Prostate gland (tissue), 2 donors: ENCODE data around the gene TICRR. TPM values are rescaled to one million over a fixed set of nuclear protein-coding genes. Genes with fewer than 3 reads are reported as not detected.

Experiments used
- DNase-seq: peaks from one replicate; pipeline ENCODE4 v3.0.0-alpha.2; 2019; ENCODE audit warnings: low spot score
- H3K27ac ChIP-seq, 2 donors: fragments of 200-600 bp; sonication (generic); 2 replicates each; pipeline ENCODE4 v1.5.1; 2017 to 2019
- H3K27me3 ChIP-seq: fragments of 200-600 bp; sonication (generic); replicated peaks from 2 replicates; pipeline ENCODE4 v1.5.1; 2019; ENCODE audit not compliant: insufficient read depth
- H3K36me3 ChIP-seq, 2 donors: fragments of 200-600 bp; sonication (generic); 1 replicate in 1 of 2; 2 replicates in 1 of 2; pipeline versions ENCODE4 v1.5.1 to v1.8.1; 2017 to 2019
- H3K4me1 ChIP-seq: fragments of 200-600 bp; sonication (generic); replicated peaks from 2 replicates; pipeline ENCODE4 v1.5.1; 2019
- H3K4me3 ChIP-seq, 2 donors: fragments of 200-600 bp; sonication (generic); 2 replicates each; pipeline ENCODE4 v1.5.1; 2017 to 2019
- H3K9me3 ChIP-seq: fragments of 200-600 bp; sonication (generic); 2 replicates; pipeline ENCODE4 v1.5.1; 2017
- CTCF ChIP-seq, 4 experiments: fragments of 200-600 bp in 2 of 4; fragments of 450-650 bp in 2 of 4; sonication (generic) in 2 of 4; IDR thresholded peaks; 1 replicate in 3 of 4; 2 replicates in 1 of 4; pipeline ENCODE4 v1.5.1; 2016 to 2019; ENCODE audit warnings: antibody characterized with exemption in 4 of 4, mild to moderate bottlenecking in 2 of 4, moderate library complexity in 2 of 4
- POLR2A ChIP-seq: fragments of 450-650 bp; IDR thresholded peaks from one replicate; pipeline ENCODE4 v1.6.1; 2016; ENCODE audit warnings: antibody characterized with exemption, mild to moderate bottlenecking
- POLR2AphosphoS5 ChIP-seq: sonication (generic); formaldehyde crosslinking; IDR thresholded peaks from one replicate; pipeline ENCODE4 v1.6.1; 2017; ENCODE audit warnings: antibody characterized with exemption
- WGBS: methylation state at CpG from one replicate; pipeline ENCODE4 v1.1.5; 2018; 5-methylcytosine and 5-hydroxymethylcytosine counted together
- intact Hi-C: fragments of 100-400 bp; cut with DNase I; formaldehyde crosslinking; loops from one replicate; pipeline ENCODE4 v1.14.2; 2022
- total RNA-seq, 2 donors: library from RNA; depleted of rRNA; stranded (reverse); fragments of >200 nt; gene quantifications; one replicate each; pipeline ENCODE4 v1.1.0, GENCODE V29; 2016

Gene TICRR
- total RNA-seq, 2 donors from 2014 or later, result 0.55 to 4.1 TPM

DNA sequence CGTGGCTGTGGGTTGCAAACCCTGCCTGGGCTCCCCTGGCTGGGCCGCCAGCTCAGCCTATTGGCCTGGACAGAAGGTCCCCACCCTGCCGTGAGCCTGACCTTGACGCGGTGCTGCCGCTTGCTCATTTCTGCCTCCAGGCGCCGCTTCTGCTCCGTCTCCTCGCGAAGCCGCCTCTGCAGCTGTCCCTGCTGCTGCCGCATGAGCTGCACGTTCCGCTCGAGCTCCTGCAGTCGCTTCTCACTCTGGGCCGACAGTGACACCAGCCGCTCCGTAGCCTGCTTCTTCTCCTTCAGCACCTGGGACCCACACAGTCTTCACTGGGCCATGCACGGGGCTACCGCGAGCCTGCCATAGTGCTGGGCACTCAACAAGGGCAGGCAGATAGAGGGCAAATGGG lies 58.3 kb downstream of the TICRR start:
- no peaks in the 10 kb centered on the region for H3K4me1 ChIP-seq
- TF ChIP-seq CTCF (IDR thresholded peaks at IDR 0.05) (no peak), POLR2A (no peak), POLR2AphosphoS5 (no peak)
- DNase-seq, result no peak
- 94% methylated on average over 23 of the region's 23 CpGs for WGBS
- no peak overlapping the region for H3K27ac ChIP-seq
- no peaks in the 10 kb centered on the region for H3K27me3 ChIP-seq
- H3K4me3 ChIP-seq, result no peak overlapping the region
- no peaks in the 10 kb centered on the region for H3K36me3 ChIP-seq
- intact Hi-C loops, result no loop called here
- H3K9me3 ChIP-seq, result no peaks in the 10 kb centered on the region

DNA sequence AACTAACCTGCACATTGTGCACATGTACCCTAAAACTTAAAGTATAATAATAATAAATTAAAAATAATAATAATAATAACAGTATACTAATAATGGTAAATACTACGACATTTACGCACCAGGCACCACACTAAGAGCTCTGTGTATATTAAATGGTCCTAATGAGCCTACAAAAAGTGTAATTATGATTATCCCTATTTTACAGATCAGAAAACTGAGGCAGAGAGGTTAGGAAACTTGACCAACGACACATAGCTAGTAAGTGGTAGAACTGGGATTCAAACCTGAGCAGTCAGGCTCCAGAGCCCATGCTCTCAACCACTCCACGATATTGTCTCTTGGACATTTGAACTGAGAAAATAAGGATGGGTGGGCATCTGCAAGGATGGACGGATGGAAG lies 65.0 kb downstream of the TICRR start:
- no peaks in the 10 kb centered on the region for H3K27me3 ChIP-seq
- H3K4me3 ChIP-seq, result no peak overlapping the region
- no peaks in the 10 kb centered on the region for H3K4me1 ChIP-seq
- H3K27ac ChIP-seq, result no peak overlapping the region
- 99% methylated on average over 5 of the region's 5 CpGs for WGBS
- no peaks in the 10 kb centered on the region for H3K9me3 ChIP-seq
- H3K36me3 ChIP-seq, result no peaks in the 10 kb centered on the region
- no peak for DNase-seq
- TF ChIP-seq CTCF (IDR thresholded peaks at IDR 0.05), result no peak
- no peak for TF ChIP-seq POLR2A
- intact Hi-C loops, result loop anchor here (10.0 kb wide), 1 partner anchor 105 kb away; no protein-coding TSS in a partner anchor

GRCh38 chr15:89641053-89641452 lies 65.8 kb downstream of the TICRR start:
- TF ChIP-seq POLR2AphosphoS5, result no peak
- TF ChIP-seq CTCF (IDR thresholded peaks at IDR 0.05), result no peak
- TF ChIP-seq POLR2A, result no peak
- DNase-seq, result no peak
- H3K4me3 ChIP-seq, result no peak overlapping the region
- 89% methylated on average over 5 of the region's 5 CpGs for WGBS
- H3K27me3 ChIP-seq, result no peaks in the 10 kb centered on the region
- no peaks in the 10 kb centered on the region for H3K4me1 ChIP-seq
- no peaks in the 10 kb centered on the region for H3K36me3 ChIP-seq
- intact Hi-C loops, result loop anchor here (10.0 kb wide), 1 partner anchor 104 kb away; no protein-coding TSS in a partner anchor
- no peaks in the 10 kb centered on the region for H3K9me3 ChIP-seq
- no peak overlapping the region for H3K27ac ChIP-seq

- intact Hi-C loops, result loop anchor here (10.0 kb wide), 1 partner anchor 103 kb away; no protein-coding TSS in a partner anchor
- Histone ChIP-seq H3K36me3 (no peaks in the 10 kb centered on the region), H3K9me3 (no peaks in the 10 kb centered on the region), H3K27me3 (no peaks in the 10 kb centered on the region), H3K4me1 (no peaks in the 10 kb centered on the region), H3K4me3 (no peak overlapping the region), H3K27ac (no peak overlapping the region)
- WGBS, result 96% methylated on average over 13 of the region's 16 CpGs
- DNase-seq, result no peak
- TF ChIP-seq POLR2A, result no peak
- TF ChIP-seq POLR2AphosphoS5, result no peak
- TF ChIP-seq CTCF (IDR thresholded peaks at IDR 0.05), result no peak
These were observed 66.8 kb downstream of the TICRR start for GRCh38 chr15:89642106-89642505.

DNA sequence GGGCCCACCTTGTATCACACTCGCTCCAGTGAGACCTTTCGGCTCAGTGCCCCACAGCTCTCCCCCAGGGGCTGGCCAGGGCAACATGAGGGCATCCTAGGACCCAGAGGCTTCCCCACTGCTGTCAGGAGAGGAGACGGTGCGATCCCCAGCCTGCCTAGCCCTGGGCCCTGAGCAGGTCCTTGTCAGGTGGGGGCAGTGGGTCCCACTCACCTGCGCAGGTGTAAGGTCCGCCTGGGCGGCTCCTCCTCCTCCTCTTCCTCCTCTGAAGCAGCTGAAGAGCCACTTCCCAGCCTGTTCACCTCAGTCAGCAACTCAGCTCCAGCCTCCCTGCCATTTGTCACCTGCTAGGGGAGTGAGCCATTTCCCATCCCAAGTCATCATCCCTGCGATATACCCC lies 70.4 kb downstream of the TICRR start:
- Histone ChIP-seq H3K36me3 (no peaks in the 10 kb centered on the region), H3K27ac (no peak overlapping the region), H3K9me3 (no peaks in the 10 kb centered on the region), H3K4me3 (no peak overlapping the region), H3K27me3 (no peaks in the 10 kb centered on the region), H3K4me1 (no peaks in the 10 kb centered on the region)
- TF ChIP-seq POLR2AphosphoS5 (no peak), CTCF (IDR thresholded peaks at IDR 0.05) (no peak), POLR2A (no peak)
- intact Hi-C loops, result loop anchor here (10.0 kb wide), 1 partner anchor 99 kb away; no protein-coding TSS in a partner anchor
- DNase-seq, result no peak
- WGBS, result 97% methylated on average over 6 of the region's 8 CpGs
